ENCODE data around the gene PON3.

- no peak for TF ChIP-seq CTCF (conservative IDR thresholded peaks at IDR 0.05; ENCODE audit: low read length)
- no peak for TF ChIP-seq EZH2phosphoT487 (IDR thresholded peaks at IDR 0.05; ENCODE audit: borderline replicate concordance, low read depth, low read length)
Measured at GRCh38 chr7:95373323-95373722, 22.9 kb downstream of the PON3 start.

Measured in OCI-LY7 (cell line).